ENCODE data around the gene DPYSL4. TPM values are rescaled to one million over a fixed set of nuclear protein-coding genes. Genes with fewer than 3 reads are reported as not detected.

Gene DPYSL4
- total RNA-seq, 1 experiment from 2014 or later = 26.3 TPM

DNA sequence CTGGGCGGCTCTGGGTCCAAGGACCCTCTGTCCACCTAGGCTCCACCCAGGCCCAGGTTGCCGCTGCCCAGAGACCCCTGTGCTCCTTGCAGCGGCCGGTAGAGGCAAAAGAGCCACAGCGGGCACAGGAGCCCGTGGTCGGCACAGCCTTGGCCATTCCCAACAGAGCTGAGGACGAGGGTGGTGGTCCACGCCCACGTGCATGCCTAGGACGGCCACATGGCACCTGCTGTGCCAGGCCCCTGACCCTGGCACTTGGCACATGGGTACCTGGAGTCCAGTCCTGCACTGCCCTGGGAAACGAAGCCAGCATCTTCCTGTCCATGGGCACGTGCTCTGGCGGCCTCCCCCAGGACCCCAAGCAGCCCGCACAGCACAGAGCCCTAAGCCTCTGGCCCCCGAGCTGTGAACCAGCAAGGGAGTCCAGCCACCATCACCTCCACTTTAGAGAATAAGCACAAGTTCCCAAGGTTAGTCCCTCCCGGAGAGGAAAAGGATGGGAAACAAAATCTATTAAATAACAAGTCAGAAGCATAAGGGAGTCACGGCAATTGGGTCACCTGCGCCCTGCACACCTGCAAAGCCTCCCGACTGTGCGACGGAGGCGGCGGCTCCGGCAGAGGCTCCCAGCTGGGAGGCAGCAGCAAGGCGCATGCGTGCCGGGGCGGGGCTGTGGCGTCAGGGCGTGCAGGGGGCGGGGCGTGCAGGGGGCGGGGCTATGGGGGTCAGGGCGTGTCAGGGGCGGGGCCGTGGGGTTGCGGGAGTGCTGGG lies 61.9 kb downstream of the DPYSL4 start:
- no peak overlapping the region for H2AFZ ChIP-seq (ENCODE audit: low read length)
- H3K4me1 ChIP-seq (ENCODE audit: insufficient read depth, low read length) = no peaks in the 10 kb centered on the region
- no CpG with 5 or more reads among the region's 38 CpGs for WGBS (ENCODE audit: extremely low coverage, insufficient read length, low lambda C conversion rate)

More for the DNA sequence above, 61.9 kb downstream of the DPYSL4 start:
- peaks cover 7 to 18% of the 10 kb centered on the region in 2 experiments for H3K4me1 Mint-ChIP-seq
- H2BK5ac ChIP-seq (ENCODE audit: insufficient read length, low read length) = no peak overlapping the region
- no peak overlapping the region for H2AK5ac ChIP-seq (ENCODE audit: insufficient read length, low read length)
- no peak overlapping the region for H2BK15ac ChIP-seq (ENCODE audit: low read depth, low read length)
- H3K14ac ChIP-seq (ENCODE audit: insufficient read depth, low read length) = peak overlapping the region; percentile 12; the same call in 1 of the 2 replicates
- H3K79me1 ChIP-seq (ENCODE audit: insufficient read depth, low read depth, low read length, poor library complexity, severe bottlenecking) = no peaks in the 10 kb centered on the region
- H3K9ac ChIP-seq (ENCODE audit: extremely low read depth, insufficient read length, low read length) = no peak overlapping the region
- H3K79me2 ChIP-seq (ENCODE audit: insufficient read depth, low read length) = no peaks in the 10 kb centered on the region
- H3K9me3 ChIP-seq (ENCODE audit: control insufficient read depth, low read depth, low read length) = no peaks in the 10 kb centered on the region
- H3K4me3 Mint-ChIP-seq = peak overlapping the region; percentile 68 to 76
- no peak overlapping the region for H4K91ac ChIP-seq (ENCODE audit: insufficient read length, low read depth, low read length)
- no peak overlapping the region for H4K8ac ChIP-seq (replicated peaks; ENCODE audit: insufficient read length, low read depth, low read length)
- H3K56ac ChIP-seq (ENCODE audit: insufficient read length, low read depth, low read length) = no peak overlapping the region
- no peak overlapping the region for H2BK20ac ChIP-seq (ENCODE audit: low read depth, low read length, poor library complexity, severe bottlenecking)
- H2BK12ac ChIP-seq (ENCODE audit: insufficient read length, low read depth, low read length) = no peak overlapping the region
- no peaks in the 10 kb centered on the region for H3K36me3 Mint-ChIP-seq (ENCODE audit: insufficient read depth in 1 of 3, low read depth in 3 of 3)
- peak; percentile 79 for DNase-seq
- peak overlapping the region; percentile 58 for H3K4me2 ChIP-seq (ENCODE audit: insufficient read depth, insufficient read length, low read length)
- no peaks in the 10 kb centered on the region for H3K27me3 ChIP-seq (ENCODE audit: insufficient read depth, low read length)
- peaks cover 4% of the 10 kb centered on the region for H3K23me2 ChIP-seq (ENCODE audit: insufficient read length, low read depth, low read length, poor library complexity, severe bottlenecking)
- H3K9me3 Mint-ChIP-seq = no peaks in the 10 kb centered on the region
- no peaks in the 10 kb centered on the region for H4K20me1 ChIP-seq (ENCODE audit: control insufficient read depth, insufficient read depth, insufficient read length)
- peaks cover 3% of the 10 kb centered on the region for H3K27me3 Mint-ChIP-seq (ENCODE audit: low read depth)
- no peak overlapping the region for H2BK120ac ChIP-seq (ENCODE audit: low read depth, low read length, poor library complexity, severe bottlenecking)
- no peak overlapping the region for H3K27ac ChIP-seq (ENCODE audit: insufficient read length, low read depth, low read length)
- no peak overlapping the region for H3K4ac ChIP-seq (ENCODE audit: low read depth, low read length)
- TF ChIP-seq CTCF (conservative IDR thresholded peaks at IDR 0.05) = no peak
- H3T11ph ChIP-seq (ENCODE audit: low read length) = no peak overlapping the region
- H3K23ac ChIP-seq (ENCODE audit: insufficient read length, low read depth, low read length) = no peak overlapping the region
- H4K5ac ChIP-seq (ENCODE audit: insufficient read length, low read depth, low read length) = no peak overlapping the region
- no peak overlapping the region; a peak in 1 of 7 replicates for H3K27ac Mint-ChIP-seq
- H3K18ac ChIP-seq (ENCODE audit: insufficient read length, low read depth, low read length) = no peak overlapping the region

All from H9 (cell line).